OCI-LY7 (cell line): ENCODE data around the gene MLLT3. TPM values are rescaled to one million over a fixed set of nuclear protein-coding genes. Genes with fewer than 3 reads are reported as not detected.

ENCODE experiments used
- BruUV-seq: library from RNA; stranded (reverse); fragments of 400-500 nt; replicated peaks from 2 replicates; lab custom pipeline; 2021; lab: Mats Ljungman, UMichigan
- CTCF ChIA-PET: fragments of 300-600 bp; sonication (Branson Sonifier 250); formaldehyde crosslinking; loops from one replicate; lab custom pipeline; 2022; ENCODE audit warnings: antibody characterized with exemption; ENCODE audit not compliant: unreplicated experiment; lab: Charles Lee
- POLR2A ChIA-PET: fragments of 300-600 bp; sonication (Branson Sonifier 250); formaldehyde crosslinking; loops from one replicate; lab custom pipeline; 2022; ENCODE audit warnings: antibody characterized with exemption; lab: Charles Lee
- DNase-seq: peaks from one replicate; pipeline ENCODE4 v3.0.0-alpha.2; 2015; ENCODE audit warnings: low spot score
- H2AFZ ChIP-seq: fragments of 200-600 bp; sonication (generic), shearing (Covaris generic); 2 replicates; pipeline ENCODE4 v1.6.1; 2014; ENCODE audit warnings: mild to moderate bottlenecking, antibody characterized with exemption, low read length, moderate library complexity
- H3K27ac ChIP-seq: fragments of 200-600 bp; sonication (generic); 2 replicates; pipeline ENCODE4 v1.5.1; 2014; ENCODE audit warnings: mixed run types, low read depth, mild to moderate bottlenecking, moderate library complexity, low read length, inconsistent platforms; ENCODE audit not compliant: poor library complexity, severe bottlenecking
- H3K36me3 ChIP-seq: fragments of 200-600 bp; sonication (generic); 2 replicates; pipeline ENCODE4 v1.6.1; 2014; ENCODE audit warnings: mild to moderate bottlenecking, antibody characterized with exemption, low read length, moderate library complexity, mixed read lengths; ENCODE audit not compliant: insufficient read depth
- H3K4me1 ChIP-seq: fragments of 200-600 bp; sonication (generic); 2 replicates; pipeline ENCODE4 v1.5.1; 2014; ENCODE audit warnings: mild to moderate bottlenecking, low read length; ENCODE audit not compliant: insufficient read depth, poor library complexity, severe bottlenecking
- H3K4me2 ChIP-seq: fragments of 200-600 bp; sonication (generic); 2 replicates; pipeline ENCODE4 v1.6.1; 2014; ENCODE audit warnings: mild to moderate bottlenecking, low read length
- H3K4me3 ChIP-seq: fragments of 200-600 bp; sonication (generic); 2 replicates; pipeline ENCODE4 v1.5.1; 2014; ENCODE audit warnings: mild to moderate bottlenecking, low read depth, low read length; ENCODE audit not compliant: poor library complexity, severe bottlenecking
- H3K79me2 ChIP-seq: fragments of 200-600 bp; sonication (generic); 2 replicates; pipeline ENCODE4 v1.6.1; 2016; ENCODE audit warnings: low read depth, mild to moderate bottlenecking, low read length, moderate library complexity, mixed read lengths; ENCODE audit not compliant: insufficient read depth
- H3K9me2 ChIP-seq: fragments of 200-600 bp; sonication (generic); 2 replicates; pipeline ENCODE4 v1.6.1; 2016; ENCODE audit warnings: mild to moderate bottlenecking, low read length, mixed read lengths; ENCODE audit not compliant: insufficient read depth
- H3K9me3 ChIP-seq: fragments of 200-600 bp; sonication (generic); 2 replicates; pipeline ENCODE4 v1.6.1; 2014; ENCODE audit warnings: mild to moderate bottlenecking, mixed run types, low read length, mixed read lengths
- H4K20me1 ChIP-seq: fragments of 200-600 bp; sonication (generic); 2 replicates; pipeline ENCODE4 v1.6.1; 2014; ENCODE audit warnings: mild to moderate bottlenecking, antibody characterized with exemption, low read length, moderate library complexity, mixed read lengths; ENCODE audit not compliant: insufficient read depth
- EZH2phosphoT487 ChIP-seq: fragments of 200-600 bp; sonication (generic); IDR thresholded peaks from 2 replicates; pipeline ENCODE4 v1.6.1; 2018; ENCODE audit warnings: low read depth, borderline replicate concordance, mild to moderate bottlenecking, mixed run types, antibody characterized with exemption, low read length, moderate library complexity, mixed read lengths
- intact Hi-C: fragments of 100-400 bp; cut with micrococcal nuclease; formaldehyde crosslinking; loops from one replicate; pipeline ENCODE4 v1.10.0; 2022; ENCODE audit not compliant: unreplicated experiment
- total RNA-seq, 2 experiments: library from RNA; depleted of rRNA in 1 of 2; stranded (reverse); fragments of >200 nt in 1 of 2; shearing (Covaris generic) in 1 of 2; gene quantifications; 2 replicates each; pipeline ENCODE4 v1.2.3, GENCODE V29; 2014 to 2022
- TF ChIP-seq, protein P1 (sequence below): fragments of 200-600 bp; sonication (generic); conservative IDR thresholded peaks from 2 replicates; pipeline ENCODE4 v1.5.1; 2014; ENCODE audit warnings: mild to moderate bottlenecking, antibody characterized with exemption, low read length, moderate library complexity, mixed read lengths

The MLLT3 gene
- total RNA-seq, 2 experiments from 2014 or later, result 7.1 to 9.9 TPM

DNA sequence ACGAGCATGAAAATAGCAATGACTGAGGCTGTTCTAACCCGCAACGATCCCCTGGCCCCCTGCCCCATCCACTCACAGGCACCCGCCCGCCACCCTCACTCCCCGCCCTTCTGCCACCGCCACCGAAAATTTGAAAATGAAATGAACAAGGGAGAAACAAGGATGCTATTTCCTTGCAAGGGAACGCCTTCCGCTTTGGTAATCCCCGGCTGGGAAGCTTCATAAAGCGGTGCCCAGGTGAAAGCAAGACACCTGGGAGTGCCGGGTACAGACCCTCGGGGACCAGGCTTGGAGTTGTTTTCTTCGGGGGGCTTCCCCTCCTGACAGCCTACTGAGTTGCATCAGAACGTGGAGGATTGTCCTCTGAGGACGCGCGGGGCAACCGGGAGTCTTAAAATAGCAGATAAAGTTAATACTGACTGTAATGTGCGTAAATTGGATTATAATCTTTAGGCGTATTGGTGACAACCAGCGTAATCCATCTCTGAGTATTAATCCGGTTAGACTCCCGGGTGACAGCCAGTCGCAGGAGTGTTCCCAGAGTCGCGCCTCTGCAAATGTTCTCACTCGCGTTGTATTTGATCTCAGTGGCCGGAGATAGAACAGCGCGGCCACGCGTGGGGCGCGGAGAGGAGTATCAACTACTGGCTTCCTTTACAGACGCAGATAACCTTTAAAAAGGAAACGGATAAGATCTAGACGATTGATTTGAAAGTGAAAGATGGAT lies 885 bp upstream of the MLLT3 start:
- no TSS peak for BruUV-seq

DNA sequence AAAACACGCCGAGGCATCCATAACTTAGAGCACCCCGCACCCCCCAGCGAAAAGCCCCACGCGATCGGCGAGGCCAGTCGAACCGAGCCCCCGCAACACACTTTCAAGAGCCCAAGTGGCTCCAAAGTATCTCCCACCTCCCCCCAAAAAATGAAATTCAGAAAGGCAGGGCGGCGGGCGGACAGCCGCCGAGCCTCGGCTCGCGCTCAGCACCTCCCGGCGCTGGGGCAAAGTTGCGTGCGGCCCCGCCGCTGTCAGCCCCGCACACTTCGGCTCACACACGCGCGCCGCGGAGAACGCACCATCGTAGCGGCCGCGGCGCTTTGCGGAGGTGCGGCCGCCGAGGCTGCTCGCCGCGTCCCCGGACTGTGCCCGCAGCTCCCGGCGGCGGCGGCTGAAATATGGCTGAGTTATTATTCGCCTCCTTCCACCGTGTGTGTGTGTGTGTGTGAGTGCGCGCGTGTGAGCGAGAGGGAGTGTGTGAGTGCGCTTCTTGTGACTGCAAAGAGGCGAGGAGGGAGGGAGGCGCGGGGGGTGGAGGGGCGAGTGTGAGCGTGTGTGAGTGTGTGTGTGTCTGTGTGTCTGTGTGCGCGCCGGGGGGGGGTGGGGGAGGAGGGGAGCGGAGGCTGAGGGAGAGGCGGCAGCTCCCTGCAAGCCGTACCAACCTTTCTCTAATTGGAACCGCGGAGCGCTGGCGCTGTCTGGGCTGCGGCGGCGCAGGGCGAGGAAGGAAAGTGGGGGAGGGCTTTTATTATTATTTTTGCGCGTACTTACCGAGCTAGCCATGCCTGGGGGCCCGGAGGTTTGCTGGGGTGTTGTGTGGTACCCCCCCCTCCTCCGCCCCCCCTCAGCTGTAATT lies 599 bp downstream of the MLLT3 start:
- Histone ChIP-seq H3K4me3 (peak overlapping the region; percentile 73), H4K20me1 (no peaks in the 10 kb centered on the region), H3K27ac (peak overlapping the region; percentile 44), H3K36me3 (no peaks in the 10 kb centered on the region), H3K9me2 (no peaks in the 10 kb centered on the region), H2AFZ (peak overlapping the region; percentile 72), H3K4me1 (peaks cover 20% of the 10 kb centered on the region), H3K9me3 (no peaks in the 10 kb centered on the region), H3K4me2 (peak overlapping the region; percentile 99), H3K79me2 (no peaks in the 10 kb centered on the region)
- ChIA-PET CTCF (interaction anchor here (1.5 kb wide), 1 partner anchor 11 kb away, joined by 4 read pairs; no protein-coding TSS in a partner anchor), POLR2A (interaction anchor here (0.6 to 1.8 kb wide), 14 partner anchors 13 to 474 kb away, joined by 3 to 7 read pairs (median 3); partner anchors contain the start of gene FOCAD)
- BruUV-seq, result no TSS peak
- intact Hi-C loops, result loop anchor here (1.0 to 10.0 kb wide), 5 partner anchors 63 to 694 kb away; partner anchors contain the start of gene FOCAD
- TF ChIP-seq, protein P1, sequence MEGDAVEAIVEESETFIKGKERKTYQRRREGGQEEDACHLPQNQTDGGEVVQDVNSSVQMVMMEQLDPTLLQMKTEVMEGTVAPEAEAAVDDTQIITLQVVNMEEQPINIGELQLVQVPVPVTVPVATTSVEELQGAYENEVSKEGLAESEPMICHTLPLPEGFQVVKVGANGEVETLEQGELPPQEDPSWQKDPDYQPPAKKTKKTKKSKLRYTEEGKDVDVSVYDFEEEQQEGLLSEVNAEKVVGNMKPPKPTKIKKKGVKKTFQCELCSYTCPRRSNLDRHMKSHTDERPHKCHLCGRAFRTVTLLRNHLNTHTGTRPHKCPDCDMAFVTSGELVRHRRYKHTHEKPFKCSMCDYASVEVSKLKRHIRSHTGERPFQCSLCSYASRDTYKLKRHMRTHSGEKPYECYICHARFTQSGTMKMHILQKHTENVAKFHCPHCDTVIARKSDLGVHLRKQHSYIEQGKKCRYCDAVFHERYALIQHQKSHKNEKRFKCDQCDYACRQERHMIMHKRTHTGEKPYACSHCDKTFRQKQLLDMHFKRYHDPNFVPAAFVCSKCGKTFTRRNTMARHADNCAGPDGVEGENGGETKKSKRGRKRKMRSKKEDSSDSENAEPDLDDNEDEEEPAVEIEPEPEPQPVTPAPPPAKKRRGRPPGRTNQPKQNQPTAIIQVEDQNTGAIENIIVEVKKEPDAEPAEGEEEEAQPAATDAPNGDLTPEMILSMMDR, result no peak
- no peak for TF ChIP-seq EZH2phosphoT487
- DNase-seq, result peak; percentile 57

More for the DNA sequence above, 885 bp upstream of the MLLT3 start:
- no peaks in the 10 kb centered on the region for H3K9me3 ChIP-seq
- no peak overlapping the region for H3K27ac ChIP-seq
- no peak for TF ChIP-seq EZH2phosphoT487
- TF ChIP-seq, protein P1, result no peak
- H3K4me1 ChIP-seq, result peaks cover 20% of the 10 kb centered on the region
- no peaks in the 10 kb centered on the region for H3K79me2 ChIP-seq
- ChIA-PET CTCF (interaction anchor here (1.5 kb wide), 1 partner anchor 13 kb away, joined by 4 read pairs; no protein-coding TSS in a partner anchor), POLR2A (interaction anchor here (0.7 to 1.8 kb wide), 10 partner anchors 15 to 268 kb away, joined by 3 to 7 read pairs (median 3); partner anchors contain the start of gene FOCAD)
- H2AFZ ChIP-seq, result peak overlapping the region; percentile 98
- DNase-seq, result peak; percentile 25
- peak overlapping the region; percentile 73 for H3K4me3 ChIP-seq
- no peaks in the 10 kb centered on the region for H4K20me1 ChIP-seq
- H3K9me2 ChIP-seq, result no peaks in the 10 kb centered on the region
- no peaks in the 10 kb centered on the region for H3K36me3 ChIP-seq
- intact Hi-C loops, result loop anchor here (2.0 to 10.0 kb wide), 4 partner anchors 262 to 696 kb away; no protein-coding TSS in a partner anchor
- peak overlapping the region; percentile 99 for H3K4me2 ChIP-seq
